HG03025 (cell line): Measurements from ENCODE around the gene UBXN2A.
"Not testable (repeated sequence)": the region's sequence is repeated elsewhere in the genome, so short reads cannot be mapped to it uniquely, and the experiment has no call there.

ENCODE experiments used
- ATAC-seq: cut with Tn5 transposase; IDR thresholded peaks from one replicate; pipeline ENCODE4 v1.9.1; 2021; ENCODE audit warnings: mild to moderate bottlenecking, moderate library complexity; ENCODE audit not compliant: unreplicated experiment, low FRiP score

Gene UBXN2A

GRCh38 chr2:24010477-24011249 lies 70.4 kb downstream of the UBXN2A start:
- no peak for ATAC-seq

- no peak for ATAC-seq
Observed at GRCh38 chr2:24011250-24012104, 71.2 kb downstream of the UBXN2A start.

GRCh38 chr2:24012521-24013188 lies 72.4 kb downstream of the UBXN2A start:
- no peak for ATAC-seq

- not testable (repeated sequence) for ATAC-seq
Observed at GRCh38 chr2:24014902-24015301, 74.6 kb downstream of the UBXN2A start.

- no peak for ATAC-seq
Observed at GRCh38 chr2:24015562-24016375, 75.5 kb downstream of the UBXN2A start.

DNA sequence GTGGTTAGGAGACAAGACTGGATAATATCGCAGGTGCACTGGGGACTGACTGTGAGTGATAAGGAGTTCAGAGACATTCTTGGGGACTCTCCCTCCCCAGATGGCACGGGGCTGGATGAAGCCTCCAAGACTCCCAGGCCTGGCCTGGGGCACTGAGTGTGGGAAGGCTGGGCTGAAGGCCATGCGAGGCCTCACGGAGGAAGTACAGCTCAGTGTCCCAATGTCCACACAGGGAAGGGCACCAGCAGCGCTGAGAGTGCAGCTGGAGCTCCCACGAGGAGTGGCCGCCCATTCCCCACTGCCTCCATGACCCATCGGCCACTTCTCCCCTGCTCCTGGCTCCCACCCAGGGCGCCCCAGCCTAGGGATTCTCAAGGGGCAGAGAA lies 76.1 kb downstream of the UBXN2A start:
- no peak for ATAC-seq

DNA sequence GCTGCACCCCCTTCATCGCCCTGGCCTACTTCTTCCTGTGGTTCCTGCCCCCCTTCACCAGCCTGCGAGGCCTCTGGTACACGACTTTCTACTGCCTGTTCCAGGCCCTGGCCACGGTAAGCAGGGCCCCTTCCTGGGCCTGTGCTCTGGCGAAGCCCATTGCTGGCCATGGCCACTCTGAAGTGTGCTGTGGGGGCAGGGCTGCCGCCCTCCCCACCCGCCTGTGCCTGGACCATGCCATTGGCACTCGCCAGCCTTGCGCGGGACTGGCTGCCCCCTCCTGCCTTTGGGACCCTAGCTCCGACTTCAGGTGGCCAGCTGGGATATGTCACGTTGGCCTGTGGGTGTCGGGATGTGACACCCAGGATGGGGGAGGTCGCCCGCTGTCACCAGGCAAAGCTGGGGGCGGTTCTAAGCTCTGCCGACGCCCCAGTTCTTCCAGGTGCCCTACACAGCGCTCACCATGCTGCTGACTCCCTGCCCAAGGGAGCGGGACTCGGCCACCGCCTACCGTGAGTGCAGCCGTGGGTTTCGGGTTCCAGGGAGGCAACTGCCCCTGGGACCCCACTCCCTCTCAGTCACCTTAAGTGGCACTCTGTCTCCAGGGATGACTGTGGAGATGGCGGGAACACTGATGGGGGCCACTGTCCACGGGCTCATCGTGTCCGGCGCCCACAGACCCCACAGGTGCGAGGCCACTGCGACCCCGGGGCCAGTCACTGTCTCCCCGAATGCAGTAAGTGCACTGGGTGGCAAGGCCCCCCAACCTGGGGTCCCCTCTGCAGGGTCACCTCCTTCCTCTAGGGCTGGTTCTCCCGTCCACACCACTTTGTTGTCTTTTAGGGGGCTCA lies 76.8 kb downstream of the UBXN2A start:
- ATAC-seq = no peak

GRCh38 chr2:24017711-24018110 lies 77.4 kb downstream of the UBXN2A start:
- no peak for ATAC-seq

DNA sequence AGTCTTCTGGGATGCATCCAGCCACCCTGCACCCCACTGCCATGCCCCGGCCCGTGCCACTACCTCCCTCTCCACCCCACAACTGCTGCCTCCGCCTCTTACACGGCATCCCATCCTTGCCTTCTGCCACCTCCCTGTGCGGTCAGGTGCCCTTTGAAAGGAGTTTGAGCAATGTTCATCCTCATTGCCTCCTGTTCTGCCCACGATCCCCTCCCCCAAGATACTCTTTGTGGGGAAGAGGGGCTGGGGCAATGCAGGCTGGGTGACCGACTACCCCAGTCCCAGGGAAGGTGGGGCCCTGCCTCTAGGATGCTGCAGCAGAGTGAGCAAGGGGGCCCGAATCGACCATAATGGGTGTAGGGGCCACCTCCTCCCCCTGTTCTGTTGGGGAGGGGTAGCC lies 78.0 kb downstream of the UBXN2A start:
- no peak for ATAC-seq

GRCh38 chr2:24019729-24020128 lies 79.5 kb downstream of the UBXN2A start:
- ATAC-seq = no peak

- ATAC-seq = no peak
Observed at GRCh38 chr2:24020244-24020643, 80.0 kb downstream of the UBXN2A start.

GRCh38 chr2:24021122-24021998 lies 81.1 kb downstream of the UBXN2A start:
- ATAC-seq = no peak

- ATAC-seq = no peak
Observed at GRCh38 chr2:24022324-24022974, 82.2 kb downstream of the UBXN2A start.

DNA sequence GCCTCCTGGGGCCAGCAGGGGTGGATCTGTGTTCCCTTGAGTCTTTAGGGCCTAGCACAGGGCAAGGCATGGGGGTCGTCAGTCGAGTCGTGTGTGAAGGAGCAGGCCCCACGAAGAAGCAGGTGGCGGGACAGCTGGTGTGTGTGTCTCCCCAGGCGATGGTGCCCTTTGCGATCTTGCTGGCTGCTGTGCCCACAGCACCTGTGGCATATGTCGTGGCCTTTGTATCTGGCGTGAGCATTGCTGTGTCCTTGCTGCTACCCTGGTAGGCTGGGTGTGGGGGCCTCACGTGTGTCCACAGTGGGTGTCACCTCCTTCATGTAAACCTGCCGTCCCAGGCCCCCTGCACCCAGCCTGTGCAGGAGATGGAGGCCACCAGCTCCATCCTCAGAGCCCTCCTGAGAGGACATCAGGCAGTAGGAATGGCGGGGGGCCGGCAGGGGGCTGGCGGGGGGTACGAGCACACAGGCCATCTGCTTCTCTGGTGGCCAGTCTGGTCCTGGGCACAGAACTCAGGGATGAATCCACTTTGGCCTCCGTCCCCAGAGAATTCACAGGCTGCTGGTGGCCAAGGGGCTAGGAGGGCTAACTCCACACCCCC lies 82.8 kb downstream of the UBXN2A start:
- no peak for ATAC-seq

- no peak for ATAC-seq
Observed at GRCh38 chr2:24024018-24024417, 83.8 kb downstream of the UBXN2A start.

DNA sequence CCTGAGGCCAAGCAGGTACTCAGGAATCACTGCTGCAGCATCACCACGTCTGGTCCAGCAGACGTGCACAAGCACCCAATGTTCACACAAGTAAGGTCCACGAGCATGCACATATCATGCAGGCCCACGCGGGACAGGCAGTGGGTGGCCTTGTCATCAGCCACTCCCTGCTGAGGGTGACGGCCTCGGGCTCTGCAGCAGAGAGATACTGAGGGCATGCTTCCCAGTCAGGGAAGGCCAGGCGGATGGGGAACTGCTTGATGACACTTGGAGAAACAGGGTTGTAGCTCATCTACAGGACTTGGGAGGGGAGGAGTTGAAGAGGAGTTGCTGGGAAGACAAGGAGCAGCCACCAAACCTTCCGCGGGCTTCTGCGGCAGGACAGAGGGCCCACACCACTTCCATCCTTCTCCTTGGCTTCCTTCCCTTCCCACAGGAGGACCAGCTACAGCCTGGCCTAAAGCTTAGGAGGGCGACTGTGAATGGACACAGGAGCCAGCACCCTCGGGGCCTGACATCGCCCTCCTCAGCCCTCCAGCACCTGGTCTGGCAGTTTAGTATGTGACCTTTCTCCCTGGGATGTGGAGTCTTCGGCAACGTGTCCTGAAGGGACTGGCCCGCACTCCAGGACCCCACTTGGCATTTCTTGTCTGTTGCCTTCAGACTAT lies 84.9 kb downstream of the UBXN2A start:
- ATAC-seq = no peak

DNA sequence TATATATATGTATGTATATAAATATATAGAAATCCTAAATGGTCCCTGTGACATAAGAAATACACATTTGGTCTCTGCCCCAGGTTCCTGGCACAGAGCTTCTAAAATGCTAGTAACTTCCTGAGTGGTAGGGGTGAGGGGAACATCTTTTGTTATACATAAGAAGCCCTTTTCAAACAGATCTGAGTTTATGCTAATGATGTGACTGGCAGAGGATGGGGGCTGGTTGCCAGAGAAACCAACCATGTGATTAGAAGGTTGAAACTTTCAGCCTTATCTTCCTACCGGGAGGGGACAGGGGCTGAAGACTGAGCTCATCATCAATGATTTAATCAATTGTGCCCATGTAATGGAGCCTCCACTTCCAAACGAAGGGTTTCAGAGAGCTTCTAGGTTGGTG lies 86.0 kb downstream of the UBXN2A start:
- ATAC-seq = no peak
